CD4-positive, alpha-beta T cell treated with Interleukin-2 at 100 ng/mL for 4 hours (primary cell): ENCODE data around the gene ARID5B.
"Not testable (repeated sequence)": the region's sequence is repeated elsewhere in the genome, so short reads cannot be mapped to it uniquely, and the experiment has no call there.

Experiments
- DNase-seq: peaks from one replicate; pipeline ENCODE4 v3.0.0-alpha.2; 2020; ENCODE audit warnings: low spot score

The ARID5B gene

GRCh38 chr10:62016623-62017490 is 115.4 kb downstream of the ARID5B start:
- no peak for DNase-seq

GRCh38 chr10:62017491-62017870 is 116.0 kb downstream of the ARID5B start:
- no peak for DNase-seq

- DNase-seq = no peak
Observed at GRCh38 chr10:62018131-62018911, 116.8 kb downstream of the ARID5B start.

- DNase-seq = no peak
Observed at GRCh38 chr10:62019013-62019684, 117.7 kb downstream of the ARID5B start.

GRCh38 chr10:62019685-62020359 is 118.3 kb downstream of the ARID5B start:
- DNase-seq = peak; percentile 22

GRCh38 chr10:62021128-62021665 is 119.7 kb downstream of the ARID5B start:
- DNase-seq = no peak

GRCh38 chr10:62021978-62022802 is 120.7 kb downstream of the ARID5B start:
- DNase-seq = no peak

- DNase-seq = no peak
Observed at GRCh38 chr10:62022830-62023229, 121.3 kb downstream of the ARID5B start.

GRCh38 chr10:62023329-62023728 is 121.8 kb downstream of the ARID5B start:
- no peak for DNase-seq

- DNase-seq = no peak
Observed at GRCh38 chr10:62024026-62024701, 122.7 kb downstream of the ARID5B start.

GRCh38 chr10:62025134-62025794 is 123.8 kb downstream of the ARID5B start:
- DNase-seq = no peak

- no peak for DNase-seq
Observed at GRCh38 chr10:62025901-62026879, 124.7 kb downstream of the ARID5B start.

- DNase-seq = no peak
Observed at GRCh38 chr10:62027841-62028501, 126.5 kb downstream of the ARID5B start.

GRCh38 chr10:62028502-62028842 is 127.0 kb downstream of the ARID5B start:
- DNase-seq = not testable (repeated sequence)

- no peak for DNase-seq
Observed at GRCh38 chr10:62029401-62029800, 127.9 kb downstream of the ARID5B start.

- DNase-seq = no peak
Observed at GRCh38 chr10:62031507-62031906, 130.0 kb downstream of the ARID5B start.

- DNase-seq = no peak
Observed at GRCh38 chr10:62033125-62033524, 131.6 kb downstream of the ARID5B start.

GRCh38 chr10:62034096-62034640 is 132.7 kb downstream of the ARID5B start:
- DNase-seq = no peak
